GM12864 (cell line): ENCODE measurements around the gene PTPA.

Experiments
- DNase-seq: peaks from one replicate; pipeline ENCODE4 v3.0.0-alpha.2; 2011; ENCODE audit warnings: low read depth
- H3K4me3 ChIP-seq: 2 replicates; pipeline ENCODE4 v1.5.1; 2011; ENCODE audit warnings: mild to moderate bottlenecking, low read depth, low read length, control low read depth
- CTCF ChIP-seq: IDR thresholded peaks from 2 replicates; pipeline ENCODE4 v1.5.1; 2011; ENCODE audit warnings: low read depth, mild to moderate bottlenecking, moderate library complexity, low read length, control low read depth, inconsistent platforms; ENCODE audit errors: missing control alignments

Gene PTPA

DNA sequence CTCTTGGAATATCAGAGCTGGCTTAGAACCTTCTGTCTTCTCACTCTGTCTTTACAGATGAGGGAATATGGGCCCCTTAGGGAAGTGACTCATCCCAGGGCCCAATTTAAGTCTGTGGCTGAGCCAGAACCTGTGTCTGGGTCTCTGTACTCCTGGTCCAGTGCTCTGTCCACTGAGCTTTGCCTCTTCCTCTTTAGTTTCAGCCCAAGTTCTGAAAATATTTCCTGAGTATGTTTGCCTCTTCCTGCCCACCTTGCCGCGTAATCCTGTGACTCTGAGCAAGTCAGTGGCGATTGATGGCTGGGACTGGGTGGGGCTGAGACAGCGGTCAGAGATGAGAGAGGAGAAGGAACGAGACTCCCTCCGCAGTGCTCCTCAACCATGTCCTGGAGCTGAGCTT lies 59.0 kb downstream of the PTPA start:
- TF ChIP-seq CTCF, result no peak
- no peak overlapping the region for H3K4me3 ChIP-seq
- DNase-seq, result no peak

DNA sequence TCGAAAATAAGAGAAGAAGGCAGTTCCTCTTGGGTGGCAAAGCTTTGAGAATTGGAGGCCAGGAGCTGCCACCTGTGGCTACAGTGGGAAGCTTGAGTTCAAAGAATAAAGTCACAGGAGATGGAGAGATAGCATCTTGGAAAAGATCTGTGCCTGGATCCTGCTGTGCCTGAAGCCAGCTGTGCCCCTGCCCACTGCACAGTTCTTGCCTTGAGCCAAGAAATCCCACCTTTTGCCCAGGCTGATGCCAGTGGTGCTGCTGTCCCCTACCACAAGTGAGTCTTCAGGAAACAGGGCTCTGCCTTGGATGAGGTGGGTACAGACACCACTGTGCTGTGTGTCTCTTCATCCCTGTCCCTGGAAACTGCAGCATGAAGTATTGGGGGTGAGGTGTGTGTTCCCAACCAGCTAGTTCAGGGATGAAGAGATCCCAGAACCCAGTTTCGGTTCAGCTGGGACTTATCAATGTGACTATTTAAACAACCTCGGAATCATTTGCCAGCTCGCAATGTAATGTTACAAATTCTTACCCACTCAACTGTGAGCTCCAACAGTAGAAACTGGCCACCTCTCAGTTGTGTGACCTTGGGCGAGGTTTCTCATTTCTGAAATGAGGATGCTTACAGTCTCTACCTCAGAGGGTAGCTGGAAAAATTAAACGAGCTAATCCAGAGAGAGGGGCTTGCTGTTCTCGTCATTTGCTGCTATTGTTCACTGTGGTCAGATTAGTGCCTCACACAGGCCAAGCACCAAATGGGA lies 61.0 kb downstream of the PTPA start:
- DNase-seq, result no peak
- TF ChIP-seq CTCF, result no peak
- H3K4me3 ChIP-seq, result no peak overlapping the region

DNA sequence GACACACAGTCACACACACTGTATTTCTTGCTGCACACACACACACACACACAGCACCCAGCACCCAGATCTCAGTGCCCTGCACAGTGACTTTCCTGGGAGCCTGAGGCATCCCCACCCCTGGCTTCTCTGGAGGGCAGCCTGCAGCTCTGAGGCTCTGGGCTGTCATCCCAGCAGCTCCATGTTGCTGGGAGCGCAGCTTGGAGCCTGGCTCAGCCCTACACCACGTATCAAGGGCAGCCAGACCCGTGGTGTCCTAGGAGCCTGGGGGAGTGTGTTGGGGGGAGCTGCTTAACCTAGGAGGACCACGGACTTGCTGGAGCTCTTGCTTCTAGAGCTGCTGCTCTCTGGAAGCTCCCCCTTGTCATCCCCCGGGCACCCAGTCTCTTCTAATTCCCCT lies 61.6 kb downstream of the PTPA start:
- TF ChIP-seq CTCF, result no peak
- no peak for DNase-seq
- no peak overlapping the region for H3K4me3 ChIP-seq

DNA sequence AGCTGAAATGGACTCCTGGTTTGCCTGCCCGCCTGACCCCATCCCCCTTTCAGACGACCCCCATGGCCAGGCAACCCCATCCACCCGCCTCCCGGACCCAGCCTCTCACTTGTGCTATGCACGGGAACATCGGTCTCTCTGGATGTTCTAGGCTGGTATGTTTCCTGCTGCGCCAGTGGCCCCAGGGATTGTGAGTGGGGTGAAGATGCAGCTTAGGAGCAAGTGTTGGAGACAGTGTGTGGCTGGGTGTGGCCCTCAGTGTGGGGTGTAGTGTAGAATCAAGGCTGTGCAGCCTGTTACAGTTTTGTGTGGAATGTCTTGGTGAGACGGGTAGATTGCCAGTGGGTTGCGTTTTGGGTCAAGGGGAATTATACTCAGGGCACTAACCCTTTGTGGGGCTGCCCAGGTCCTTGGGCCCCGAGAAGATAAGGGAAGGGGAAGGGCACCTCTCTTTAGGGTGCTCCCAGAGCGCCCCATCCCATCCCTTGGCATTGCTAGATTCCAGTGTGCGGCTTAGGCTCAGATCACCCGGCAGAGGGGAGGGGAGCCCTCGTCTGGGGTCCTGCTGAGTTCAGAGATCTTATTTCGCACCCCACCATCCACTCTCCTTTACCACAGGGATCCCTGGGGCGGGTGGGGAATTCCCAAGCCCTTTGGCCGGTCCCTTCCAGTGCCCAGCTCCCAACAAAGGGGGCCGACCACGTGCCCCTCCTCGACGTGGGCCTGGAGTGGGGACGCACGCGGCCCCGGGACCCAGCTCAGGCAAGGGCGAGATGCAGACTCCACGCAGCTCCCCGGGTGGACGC lies 62.3 kb downstream of the PTPA start:
- no peak for TF ChIP-seq CTCF
- DNase-seq, result no peak
- H3K4me3 ChIP-seq, result no peak overlapping the region

DNA sequence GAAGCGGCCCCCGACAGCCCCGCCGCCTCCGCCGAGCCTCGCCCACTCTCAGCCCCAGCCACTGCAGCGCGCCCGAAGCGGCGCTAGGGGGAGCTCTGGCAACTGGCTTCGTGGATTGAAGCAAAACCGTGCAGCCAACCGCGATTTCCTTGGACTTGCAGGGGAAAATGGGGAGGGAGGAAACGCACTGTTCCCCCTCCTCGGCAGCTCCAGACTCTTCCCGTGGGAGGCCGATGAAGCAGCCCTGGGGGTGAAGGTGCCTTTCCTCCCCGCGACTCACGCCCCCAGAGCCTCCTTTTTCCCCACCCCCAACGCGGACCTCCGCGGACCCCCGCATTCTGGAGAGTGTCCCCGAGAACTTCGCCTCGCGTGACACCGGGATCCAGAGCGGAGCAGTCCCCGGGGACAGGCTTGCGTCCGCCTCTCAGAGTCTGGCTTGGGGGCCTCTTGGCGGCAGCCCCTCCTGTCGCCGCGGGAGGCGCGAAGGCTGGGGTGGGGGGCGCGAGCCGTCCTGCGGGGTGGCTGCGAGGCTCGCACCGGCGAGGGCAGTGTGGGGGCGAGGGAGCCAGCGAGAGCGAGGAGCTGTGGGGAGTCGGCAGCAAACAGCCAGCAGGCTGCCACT lies 63.0 kb downstream of the PTPA start:
- H3K4me3 ChIP-seq, result peak overlapping the region; percentile 56
- TF ChIP-seq CTCF, result peak; percentile 99
- DNase-seq, result peak; percentile 33

DNA sequence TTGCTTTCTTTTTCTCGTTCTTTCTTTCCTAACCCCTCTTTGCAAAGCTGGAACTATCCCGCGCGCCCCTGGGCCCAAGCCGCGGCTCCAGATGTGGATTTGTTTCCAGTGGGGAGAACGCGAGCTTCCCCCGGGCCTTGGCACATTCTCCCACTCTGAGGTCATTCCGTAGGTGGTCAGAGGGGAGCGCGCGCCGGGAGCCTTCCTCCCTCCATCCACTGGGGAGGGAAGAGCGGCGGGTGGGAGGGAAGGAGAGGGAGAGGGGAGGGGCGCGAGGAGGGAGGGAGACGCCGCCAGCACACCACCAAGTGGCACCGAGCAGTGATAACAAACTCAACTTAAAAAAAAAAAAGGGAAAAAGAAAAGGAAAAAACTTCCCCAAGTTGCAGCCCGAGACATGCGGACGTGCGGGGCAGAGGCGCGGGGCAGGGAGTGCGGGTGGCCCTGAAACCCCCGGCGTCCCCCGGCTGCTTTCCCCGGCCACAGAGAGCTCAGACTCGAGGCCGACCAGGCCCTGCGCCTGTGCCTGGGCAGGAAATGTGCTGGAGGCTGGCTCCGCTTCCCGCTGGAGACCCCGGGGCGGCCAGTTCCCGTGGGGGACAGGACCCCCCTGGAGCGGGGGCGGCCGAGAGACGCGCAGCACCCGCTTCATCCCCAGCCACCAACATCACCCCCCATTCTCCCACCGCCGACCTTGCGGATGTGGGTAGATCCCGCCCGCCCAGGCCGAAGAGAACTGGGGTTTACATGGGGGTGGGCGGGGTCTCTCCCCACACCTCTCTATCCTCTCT lies 63.7 kb downstream of the PTPA start:
- no peak for DNase-seq
- peak overlapping the region; percentile 56 for H3K4me3 ChIP-seq
- TF ChIP-seq CTCF, result no peak
